ENCODE data around the gene CDC34. TPM values are rescaled to one million over a fixed set of nuclear protein-coding genes. Genes with fewer than 3 reads are reported as not detected.

CDC34 gene
- total RNA-seq, 1 donor from 2014 or later: 23.1 TPM

GRCh38 chr19:588741-589692 lies 57.5 kb downstream of the CDC34 start:
- TF ChIP-seq CTCF (IDR thresholded peaks at IDR 0.05): no peak
- Mint-ChIP-seq H3K27ac (no peak overlapping the region), H3K27me3 (peaks cover 14% of the 10 kb centered on the region), H3K36me3 (ENCODE audit: low read depth) (no peaks in the 10 kb centered on the region), H3K4me1 (peaks cover 11% of the 10 kb centered on the region), H3K4me3 (peak overlapping the region; percentile 44), H3K9me3 (no peaks in the 10 kb centered on the region)
- ATAC-seq (ENCODE audit: low read depth) (no peak), DNase-seq (peak; percentile 42)
- POLR2A ChIA-PET: interaction anchor here (0.7 kb wide), 1 partner anchor 61 kb away, joined by 3 read pairs; no protein-coding TSS in a partner anchor
- CTCF ChIA-PET: no interaction called here
- intact Hi-C loops (cut with micrococcal nuclease): loop anchor here (1.0 to 2.0 kb wide), 2 partner anchors 44 to 145 kb away; partner anchors contain the start of gene POLRMT

GRCh38 chr19:589693-590395 lies 58.3 kb downstream of the CDC34 start, which contains the start of gene HCN2:
Gene HCN2, plus strand, starts transcription at chr19:589881. Its CDS starts 65 bp downstream, at chr19:589946.
- POLR2A ChIA-PET: no interaction called here
- CTCF ChIA-PET: no interaction called here
- no peak for DNase-seq
- H3K36me3 Mint-ChIP-seq (ENCODE audit: low read depth): no peaks in the 10 kb centered on the region
- intact Hi-C loops (cut with micrococcal nuclease): loop anchor here (2.0 kb wide), 1 partner anchor 43 kb away; the partner anchor contains the start of gene POLRMT
- ATAC-seq (ENCODE audit: low read depth): no peak
- peak within 1 kb of the TSS; percentile 44 for H3K4me3 Mint-ChIP-seq
- peaks cover 14% of the 10 kb centered on the region for H3K27me3 Mint-ChIP-seq
- no peak within 1 kb of the TSS for H3K27ac Mint-ChIP-seq
- H3K4me1 Mint-ChIP-seq: peaks cover 11% of the 10 kb centered on the region
- no peaks in the 10 kb centered on the region for H3K9me3 Mint-ChIP-seq
- TF ChIP-seq CTCF (IDR thresholded peaks at IDR 0.05): no peak

DNA sequence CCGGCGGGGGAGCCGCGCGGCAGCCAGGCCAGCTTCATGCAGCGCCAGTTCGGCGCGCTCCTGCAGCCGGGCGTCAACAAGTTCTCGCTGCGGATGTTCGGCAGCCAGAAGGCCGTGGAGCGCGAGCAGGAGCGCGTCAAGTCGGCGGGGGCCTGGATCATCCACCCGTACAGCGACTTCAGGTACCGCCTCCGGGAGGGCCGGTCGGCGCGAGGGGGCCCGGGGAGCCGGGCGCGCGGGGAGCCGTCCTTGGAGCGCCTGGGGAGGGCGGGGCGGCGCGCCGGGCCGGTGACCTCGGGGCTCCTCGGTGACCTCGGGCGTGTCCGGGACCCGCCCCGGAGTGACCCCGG lies 58.8 kb downstream of the CDC34 start:
- Mint-ChIP-seq H3K4me3 (no peak overlapping the region), H3K4me1 (peaks cover 11% of the 10 kb centered on the region), H3K36me3 (ENCODE audit: low read depth) (no peaks in the 10 kb centered on the region), H3K9me3 (no peaks in the 10 kb centered on the region), H3K27ac (no peak overlapping the region), H3K27me3 (peaks cover 14% of the 10 kb centered on the region)
- no peak for DNase-seq
- ChIA-PET POLR2A (no interaction called here), CTCF (no interaction called here)
- TF ChIP-seq CTCF (IDR thresholded peaks at IDR 0.05): no peak
- peak; percentile 22 for ATAC-seq (ENCODE audit: low read depth)
- intact Hi-C loops (cut with micrococcal nuclease): no loop called here

- peaks cover 14% of the 10 kb centered on the region for H3K27me3 Mint-ChIP-seq
- ChIA-PET POLR2A (no interaction called here), CTCF (no interaction called here)
- ATAC-seq (ENCODE audit: low read depth) (no peak), DNase-seq (no peak)
- peaks cover 11% of the 10 kb centered on the region for H3K4me1 Mint-ChIP-seq
- intact Hi-C loops (cut with micrococcal nuclease): no loop called here
- no peaks in the 10 kb centered on the region for H3K36me3 Mint-ChIP-seq (ENCODE audit: low read depth)
- no peak for TF ChIP-seq CTCF (IDR thresholded peaks at IDR 0.05)
- H3K27ac Mint-ChIP-seq: no peak overlapping the region
- no peak overlapping the region for H3K4me3 Mint-ChIP-seq
- H3K9me3 Mint-ChIP-seq: no peaks in the 10 kb centered on the region
Observed at GRCh38 chr19:590750-591098, 59.2 kb downstream of the CDC34 start.
